GM12891 (cell line): ENCODE results near the gene SNX2.

Source experiments
- POLR2A ChIP-seq: IDR thresholded peaks from 2 replicates; pipeline ENCODE4 v1.6.1; 2011; ENCODE audit warnings: low read depth, low read length, control low read depth
- POLR2AphosphoS5 ChIP-seq: IDR thresholded peaks from 2 replicates; pipeline ENCODE4 v1.6.1; 2011; ENCODE audit warnings: low read depth, low read length, control low read depth
- POU2F2 ChIP-seq: IDR thresholded peaks from 2 replicates; pipeline ENCODE4 v1.6.1; 2011; ENCODE audit warnings: low read depth, mild to moderate bottlenecking, control low read depth, low read length, moderate library complexity
- SPI1 ChIP-seq: IDR thresholded peaks from 2 replicates; pipeline ENCODE4 v1.6.1; 2011; ENCODE audit warnings: low read depth, low read length, control low read depth
- TAF1 ChIP-seq: IDR thresholded peaks from 2 replicates; pipeline ENCODE4 v1.6.1; 2011; ENCODE audit warnings: low read depth, low read length, control low read depth

GRCh38 chr5:122835681-122836080, 60.8 kb downstream of the SNX2 start:
- TF ChIP-seq TAF1 = no peak
- TF ChIP-seq POLR2A = no peak
- TF ChIP-seq POLR2AphosphoS5 = no peak
- TF ChIP-seq SPI1 = no peak
- TF ChIP-seq POU2F2 = no peak
